ENCODE data around the gene DIP2B.

Gene DIP2B

GRCh38 chr12:50579757-50580267, 75.0 kb downstream of the DIP2B start:
- no peak for DNase-seq

- DNase-seq: no peak
Observed at GRCh38 chr12:50580436-50580835, 75.7 kb downstream of the DIP2B start.

GRCh38 chr12:50581226-50582184, 76.7 kb downstream of the DIP2B start:
- no peak for DNase-seq

GRCh38 chr12:50584135-50584534, 79.3 kb downstream of the DIP2B start:
- DNase-seq: no peak

GRCh38 chr12:50589650-50590435, 85.1 kb downstream of the DIP2B start:
- no peak for DNase-seq

- DNase-seq: no peak
Observed at GRCh38 chr12:50590869-50591268, 86.1 kb downstream of the DIP2B start.

- no peak for DNase-seq
Observed at GRCh38 chr12:50595667-50596066, 90.9 kb downstream of the DIP2B start.

- no peak for DNase-seq
Observed at GRCh38 chr12:50597200-50598195, 92.7 kb downstream of the DIP2B start.

GRCh38 chr12:50598321-50598862, 93.6 kb downstream of the DIP2B start:
- DNase-seq: no peak

- DNase-seq: no peak
Observed at GRCh38 chr12:50599366-50600095, 94.7 kb downstream of the DIP2B start.

GRCh38 chr12:50600364-50600763, 95.6 kb downstream of the DIP2B start:
- no peak for DNase-seq

GRCh38 chr12:50603817-50604639, 99.2 kb downstream of the DIP2B start:
- no peak for DNase-seq

GRCh38 chr12:50604640-50604920, 99.8 kb downstream of the DIP2B start:
- DNase-seq: no peak

- no peak for DNase-seq
Observed at GRCh38 chr12:50606675-50607375, 102.0 kb downstream of the DIP2B start.

GRCh38 chr12:50609292-50609874, 104.6 kb downstream of the DIP2B start:
- DNase-seq: no peak

- no peak for DNase-seq
Observed at GRCh38 chr12:50610171-50610570, 105.4 kb downstream of the DIP2B start.

- DNase-seq: no peak
Observed at GRCh38 chr12:50611021-50611744, 106.4 kb downstream of the DIP2B start.

GRCh38 chr12:50612882-50613281, 108.1 kb downstream of the DIP2B start:
- no peak for DNase-seq

GRCh38 chr12:50613463-50613862, 108.7 kb downstream of the DIP2B start:
- DNase-seq: no peak

Measured in NCI-H2081 treated with DMSO at 0.1 percent for 48 hours (cell line).